T1000 (cell line): ENCODE data around the gene AOPEP.
"Not testable (repeated sequence)": the region's sequence is repeated elsewhere in the genome, so short reads cannot be mapped to it uniquely, and the experiment has no call there.

Experiments used
- DNase-seq: peaks from one replicate; lab custom pipeline; 2025; ENCODE audit warnings: mixed read lengths; lab: John Stamatoyannopoulos, UW

AOPEP gene

DNA sequence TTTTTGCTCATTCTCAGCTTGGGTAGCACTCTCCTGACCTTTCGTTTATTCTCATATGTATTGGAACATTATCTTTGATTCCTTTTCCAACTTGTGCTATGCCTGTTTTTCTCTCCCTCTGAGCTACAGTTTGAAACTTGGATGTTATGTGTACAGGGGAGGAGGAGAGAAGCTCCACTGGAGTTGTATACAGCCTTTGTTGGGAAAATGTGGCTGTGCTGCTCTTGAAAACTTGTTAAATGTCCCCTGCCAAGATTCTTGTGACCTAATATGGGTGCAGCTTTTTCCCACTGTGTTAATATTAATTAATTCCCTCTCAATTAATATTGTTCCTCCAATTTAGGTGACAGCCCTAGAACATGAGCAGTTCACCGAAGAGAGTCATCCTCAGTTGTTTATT lies 235.4 kb downstream of the AOPEP start:
- no peak for DNase-seq

DNA sequence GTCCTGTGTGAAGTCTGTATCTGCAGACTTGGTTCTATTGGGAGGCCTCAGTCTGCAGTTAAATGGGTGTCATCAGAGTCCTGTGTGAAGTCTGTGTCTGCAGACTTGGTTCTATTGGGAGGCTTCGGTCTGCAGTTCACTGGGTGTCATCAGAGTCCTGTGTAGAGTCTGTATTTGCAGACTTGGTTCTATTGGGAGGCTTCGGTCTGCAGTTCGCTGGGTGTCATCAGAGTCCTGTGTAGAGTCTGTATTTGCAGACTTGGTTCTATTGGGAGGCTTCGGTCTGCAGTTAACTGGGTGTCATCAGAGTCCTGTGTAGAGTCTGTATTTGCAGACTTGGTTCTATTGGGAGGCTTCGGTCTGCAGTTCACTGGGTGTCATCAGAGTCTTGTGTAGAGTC lies 239.1 kb downstream of the AOPEP start:
- not testable (repeated sequence) for DNase-seq

DNA sequence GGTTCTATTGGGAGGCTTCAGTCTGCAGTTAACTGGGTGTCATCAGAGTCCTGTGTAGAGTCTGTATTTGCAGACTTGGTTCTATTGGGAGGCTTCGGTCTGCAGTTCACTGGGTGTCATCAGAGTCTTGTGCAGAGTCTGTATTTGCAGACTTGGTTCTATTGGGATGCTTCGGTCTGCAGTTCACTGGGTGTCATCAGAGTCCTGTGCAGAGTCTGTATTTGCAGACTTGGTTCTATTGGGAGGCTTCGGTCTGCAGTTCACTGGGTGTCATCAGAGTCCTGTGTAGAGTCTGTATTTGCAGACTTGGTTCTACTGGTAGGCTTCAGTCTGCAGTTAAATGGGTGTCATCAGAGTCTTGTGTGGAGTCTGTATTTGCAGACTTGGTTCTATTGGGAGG lies 239.5 kb downstream of the AOPEP start:
- not testable (repeated sequence) for DNase-seq

DNA sequence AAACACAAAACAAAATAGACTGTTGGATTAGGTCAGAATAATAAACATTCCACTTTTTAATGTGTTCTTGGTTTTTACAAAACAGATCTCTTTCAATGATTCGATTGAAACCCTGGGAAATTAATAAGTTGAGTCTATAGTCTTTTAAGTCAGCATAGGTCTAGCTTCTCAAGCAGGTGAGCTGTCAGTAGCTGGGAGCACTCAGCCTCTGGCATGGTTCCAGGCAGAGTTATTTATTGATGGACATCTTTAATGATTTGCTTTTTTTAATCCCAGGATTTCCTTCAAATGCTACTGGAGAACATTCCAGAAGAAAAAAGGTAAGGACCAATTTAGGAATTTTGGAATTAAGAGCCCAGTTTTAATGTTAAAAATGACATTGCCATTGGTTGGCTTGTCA lies 241.0 kb downstream of the AOPEP start:
- DNase-seq: no peak

DNA sequence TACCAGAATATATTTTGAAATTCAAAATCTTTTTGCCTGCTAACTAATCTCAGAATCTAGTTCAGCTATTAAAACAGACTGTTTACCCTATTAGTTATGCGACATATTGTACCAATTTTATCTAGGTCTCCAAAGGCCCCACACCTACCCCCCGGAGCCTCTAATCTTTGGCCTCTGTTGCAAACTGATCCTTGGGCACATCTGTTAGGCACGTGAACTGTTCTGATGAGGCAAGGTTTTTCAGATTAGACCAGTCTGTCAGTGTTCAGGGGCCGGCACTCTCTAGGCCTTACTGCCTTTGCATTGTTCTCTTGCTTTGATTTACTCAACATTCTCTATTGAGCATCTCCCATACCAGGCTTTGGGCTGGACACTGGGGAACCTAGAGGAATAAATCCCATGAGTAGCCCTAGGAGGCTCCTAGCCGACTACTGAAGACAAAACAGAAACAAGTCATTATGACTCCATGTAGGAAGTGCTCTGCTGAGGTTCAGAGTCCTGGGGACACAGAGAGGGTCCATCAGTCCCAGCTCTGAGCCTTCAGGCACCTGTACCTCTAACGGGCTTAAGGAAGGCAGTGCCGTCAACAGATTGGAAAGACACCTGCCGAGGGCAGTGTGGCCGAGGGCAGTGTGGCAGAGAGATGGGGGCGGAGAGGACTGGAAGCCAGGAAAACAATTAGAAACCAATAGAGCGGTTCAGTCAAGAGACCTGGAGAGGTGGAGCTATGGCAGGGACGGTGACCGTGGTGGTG lies 245.1 kb downstream of the AOPEP start:
- DNase-seq: no peak

DNA sequence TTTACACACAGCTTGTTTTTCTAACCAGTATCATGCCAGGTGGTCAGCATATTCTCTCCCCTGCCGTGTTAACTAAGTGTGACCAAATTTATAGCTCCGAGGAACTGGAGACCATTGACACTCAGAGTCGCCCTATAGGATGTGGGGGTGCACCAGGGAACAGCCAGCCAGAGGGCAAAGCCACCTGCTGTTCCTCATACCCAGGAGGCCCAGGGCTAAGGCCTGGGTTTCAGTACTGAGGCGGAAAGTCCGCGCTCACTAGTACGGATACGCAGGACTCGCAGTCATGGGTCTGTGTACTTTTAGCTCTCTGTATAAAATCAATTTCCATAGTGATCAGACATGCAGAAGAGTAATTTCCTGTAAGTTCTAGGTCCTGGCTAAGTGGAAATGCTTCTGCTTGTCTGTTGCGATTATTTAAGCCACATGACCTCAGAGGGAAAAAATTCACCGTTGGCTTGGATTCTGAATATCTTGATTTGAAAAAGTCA lies 247.0 kb downstream of the AOPEP start:
- DNase-seq: no peak

DNA sequence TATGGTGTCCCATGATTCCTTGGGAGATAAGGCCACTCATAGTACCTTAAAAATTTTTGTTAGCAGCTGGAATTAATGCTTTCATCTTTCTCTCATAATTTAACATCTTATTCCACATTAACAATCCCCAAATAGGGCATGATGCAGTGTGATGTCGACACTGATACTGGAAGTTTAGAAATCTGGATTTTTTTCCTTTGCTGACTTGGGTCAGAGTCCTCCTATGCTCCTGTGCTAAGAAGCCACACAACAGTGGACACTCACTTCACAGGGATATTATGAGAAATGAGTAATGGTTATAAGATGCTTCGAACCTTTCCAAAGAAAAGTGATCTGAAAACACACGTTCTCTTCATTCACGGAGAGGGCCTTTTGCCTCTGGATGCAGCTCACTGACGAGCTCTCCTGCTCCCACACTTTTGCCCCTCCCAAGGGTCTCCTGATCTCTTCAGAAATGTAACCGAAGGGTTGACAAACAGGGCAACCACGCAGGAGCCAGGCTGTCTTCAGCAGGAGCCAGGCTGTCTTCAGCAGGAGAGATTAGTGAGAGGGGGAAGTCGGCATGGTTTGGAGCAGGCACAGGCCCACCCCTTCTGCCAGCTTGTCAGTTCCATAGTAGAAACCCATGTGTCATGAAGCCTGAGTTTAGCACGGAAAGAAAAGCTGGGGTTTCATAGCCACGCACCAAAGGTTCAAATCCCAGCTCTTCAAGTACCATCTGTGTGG lies 247.8 kb downstream of the AOPEP start:
- DNase-seq: no peak

DNA sequence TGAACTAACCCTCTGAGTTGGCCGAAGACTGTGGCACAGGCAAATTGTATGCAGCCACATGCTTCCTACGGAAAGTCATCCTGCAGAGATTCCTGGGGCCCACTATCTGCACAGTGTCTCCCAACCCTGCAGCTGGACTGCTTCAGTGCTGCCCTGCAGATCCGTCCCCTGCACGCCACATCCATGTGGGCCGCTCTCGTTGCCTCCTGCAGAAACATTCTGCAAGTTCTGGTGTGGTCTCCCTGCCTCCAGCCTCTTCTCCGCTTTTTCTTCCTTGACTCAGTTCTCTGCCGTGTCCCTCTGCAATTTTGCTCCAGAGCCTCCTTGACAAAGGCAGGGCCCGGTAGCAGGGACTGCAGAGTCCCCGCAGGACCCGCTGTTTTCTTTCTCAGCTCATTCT lies 249.0 kb downstream of the AOPEP start:
- no peak for DNase-seq

DNA sequence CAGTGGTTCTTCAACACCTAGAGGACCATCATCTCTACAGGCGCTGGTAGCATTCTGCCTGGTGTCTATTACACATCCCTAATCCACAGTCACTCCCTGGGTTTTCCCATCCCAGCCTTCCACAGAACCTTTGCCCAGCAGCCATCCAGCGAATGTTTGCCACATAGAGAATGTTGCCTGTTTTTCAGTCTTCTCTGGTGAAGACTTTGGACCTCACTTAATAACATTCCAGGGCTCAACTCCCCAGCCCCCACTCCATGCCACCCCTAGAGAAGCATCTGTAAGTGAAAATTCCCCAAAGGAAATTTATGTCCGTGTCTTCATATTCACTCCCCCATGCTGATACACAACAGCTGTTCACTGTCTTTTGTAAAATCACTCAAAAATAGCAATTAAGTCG lies 249.6 kb downstream of the AOPEP start:
- DNase-seq: no peak

DNA sequence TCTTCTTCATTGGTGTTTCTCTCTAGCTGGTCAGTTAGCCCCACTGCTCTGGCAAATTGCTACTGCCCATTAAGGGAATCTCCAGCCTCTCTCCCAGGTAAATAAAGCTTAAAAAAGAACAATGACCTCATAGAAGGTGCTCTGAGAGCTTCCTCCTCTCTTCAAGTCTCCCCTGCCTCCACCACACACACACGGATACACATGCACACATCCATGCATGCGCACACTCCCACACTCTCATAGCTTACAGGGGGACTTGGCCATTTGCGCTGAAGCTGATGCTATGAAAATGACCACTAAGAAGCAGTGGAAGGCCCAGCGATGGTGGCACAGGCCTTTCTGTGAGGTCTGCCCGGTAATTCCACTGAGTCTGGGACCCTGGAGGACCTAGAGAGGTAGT lies 250.9 kb downstream of the AOPEP start:
- no peak for DNase-seq

DNA sequence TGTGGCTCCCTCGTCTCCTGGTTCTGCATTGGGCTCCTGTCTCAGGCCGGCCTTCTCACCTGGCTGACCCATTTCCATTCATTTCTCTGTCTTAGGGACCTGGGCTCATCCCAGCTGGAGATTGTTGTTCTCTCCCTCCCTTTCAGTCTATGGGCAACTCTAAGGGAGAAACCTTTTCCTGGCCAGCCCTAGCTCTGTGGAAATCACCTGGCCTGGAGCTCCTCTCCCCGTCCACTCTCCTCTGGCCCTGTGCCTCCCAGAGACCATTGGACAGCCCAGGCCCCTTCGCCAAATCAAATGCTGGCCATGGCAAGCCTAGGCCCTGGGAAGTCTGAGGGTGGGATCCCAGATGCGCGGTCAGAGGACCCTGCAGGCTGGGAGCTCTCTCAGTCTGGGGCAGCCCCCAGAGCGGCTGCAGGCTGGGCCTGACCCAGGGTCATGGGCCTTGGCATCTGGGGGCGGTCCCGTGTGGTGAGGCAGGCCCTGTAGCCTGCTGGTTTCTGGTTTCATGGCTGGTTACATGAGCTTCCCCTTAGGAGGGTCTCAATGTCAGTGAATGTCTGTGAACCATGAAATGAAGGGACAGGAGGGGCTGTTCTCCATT lies 253.5 kb downstream of the AOPEP start:
- no peak for DNase-seq

DNA sequence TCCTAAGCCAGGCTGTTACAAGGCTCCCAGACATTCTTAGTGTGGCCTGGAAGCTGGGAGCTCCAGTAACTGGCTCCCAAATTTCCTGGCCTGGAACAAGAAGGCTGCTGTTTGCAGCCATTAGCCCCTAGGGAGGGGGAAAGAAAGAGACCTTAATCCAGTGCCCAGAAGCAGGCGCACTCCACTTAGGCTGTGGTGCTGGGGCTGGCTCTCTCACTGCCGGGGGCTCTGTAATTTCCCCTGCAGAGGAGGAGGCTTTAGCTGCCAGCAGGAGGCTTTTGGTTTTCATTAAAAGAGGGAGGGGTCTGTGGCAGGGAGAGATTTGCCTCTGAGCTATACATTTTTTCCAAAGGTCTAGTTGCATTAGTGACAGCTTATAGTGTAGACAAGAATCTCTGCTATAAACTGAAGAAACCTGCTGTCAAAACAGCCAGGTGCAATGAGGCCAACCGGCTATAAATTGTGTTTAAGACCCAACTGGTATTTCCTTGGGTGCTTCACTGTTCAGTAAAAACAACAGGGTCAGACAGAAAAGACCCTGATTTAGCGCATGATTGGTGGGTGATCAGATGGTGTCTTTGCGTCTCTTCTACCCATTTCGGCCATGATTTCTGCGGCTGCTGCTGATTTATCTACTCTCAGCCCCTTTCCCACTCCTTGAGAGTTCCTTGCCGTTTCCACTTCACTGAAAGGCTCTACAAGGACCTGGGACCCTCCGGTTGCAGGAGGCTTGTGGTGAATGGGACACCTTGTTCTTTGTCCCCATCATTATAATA lies 254.6 kb downstream of the AOPEP start:
- DNase-seq: no peak

DNA sequence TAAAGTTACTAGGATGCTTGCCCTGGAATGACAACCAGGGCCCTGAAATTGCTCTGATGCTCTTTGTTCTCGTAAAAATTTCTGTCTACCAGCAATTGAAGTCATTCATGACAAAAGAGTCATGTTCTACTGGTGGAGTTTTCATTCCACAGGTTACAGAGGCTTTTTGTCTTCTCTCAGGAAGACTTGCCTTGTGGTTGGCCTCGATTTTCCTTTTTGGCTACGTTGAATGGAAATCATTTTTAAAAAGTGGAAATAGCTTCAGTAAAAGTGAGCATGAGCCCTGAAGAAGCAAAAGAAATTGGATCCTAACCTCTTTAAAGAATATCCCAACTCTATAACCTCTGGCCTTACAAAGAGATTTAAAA lies 255.2 kb downstream of the AOPEP start:
- no peak for DNase-seq

DNA sequence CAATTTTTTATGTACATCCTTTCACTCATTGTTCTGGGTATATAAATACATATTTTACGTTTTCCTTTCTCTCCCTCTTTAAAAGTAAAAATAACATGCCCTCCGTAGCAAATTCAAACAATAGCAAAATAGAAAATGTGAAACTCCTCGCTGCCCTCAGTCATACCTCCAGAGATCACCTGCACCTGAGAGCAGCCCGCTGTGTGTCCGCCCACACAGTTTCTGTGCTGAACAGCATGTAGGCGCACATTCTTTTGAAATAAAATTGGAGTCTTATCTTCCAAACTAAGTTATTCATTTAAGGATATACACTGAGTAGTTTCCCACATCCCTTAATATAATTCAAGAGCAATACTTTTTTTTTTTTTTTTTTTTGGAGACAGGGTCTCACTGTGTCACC lies 255.7 kb downstream of the AOPEP start:
- no peak for DNase-seq

DNA sequence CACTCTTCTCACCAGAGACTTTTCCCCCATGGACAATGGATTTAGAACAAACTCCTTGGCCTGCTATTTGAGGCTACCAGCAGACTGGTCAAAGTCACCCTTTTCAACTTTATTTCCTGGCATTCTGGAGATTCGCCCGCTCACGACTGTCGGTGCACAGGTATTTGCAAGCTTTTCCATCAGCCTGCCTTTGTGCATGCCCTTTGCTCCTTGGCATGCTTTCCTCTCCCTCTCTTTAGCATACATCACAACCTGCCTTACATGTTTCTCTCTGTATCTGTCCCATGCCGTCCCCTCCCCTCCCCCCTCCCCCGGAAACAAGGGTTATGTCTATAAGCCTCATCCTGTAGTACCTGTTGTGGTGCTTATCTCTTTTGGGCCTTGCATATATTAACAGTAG lies 257.1 kb downstream of the AOPEP start:
- no peak for DNase-seq

DNA sequence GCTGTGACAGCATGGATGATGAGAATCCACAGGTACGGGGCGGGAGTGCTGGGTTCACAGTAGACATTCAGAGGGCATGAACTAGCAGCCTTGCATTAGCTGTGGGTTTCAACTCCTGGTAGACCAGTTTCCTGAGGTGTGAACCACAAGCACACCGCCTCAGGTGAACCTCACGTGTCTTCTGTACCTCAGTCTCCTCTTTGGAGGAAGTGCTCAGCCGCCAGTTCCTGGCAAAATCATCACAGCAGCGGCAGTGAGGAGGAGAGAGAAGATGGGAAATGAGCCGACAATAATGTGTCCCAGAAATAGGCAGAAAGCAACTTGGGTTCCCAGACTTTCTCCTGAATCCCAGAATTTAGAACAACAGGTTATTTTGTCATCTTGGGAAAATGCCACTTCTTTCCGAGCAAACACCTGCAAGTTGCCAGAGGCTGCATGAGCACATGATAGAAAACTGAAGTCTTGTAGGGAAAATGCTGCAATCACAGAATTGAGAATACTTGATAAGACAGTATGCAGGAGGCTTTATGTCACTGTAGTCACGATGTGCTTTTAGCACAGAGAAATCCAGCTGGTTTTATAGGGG lies 258.5 kb downstream of the AOPEP start:
- DNase-seq: no peak

DNA sequence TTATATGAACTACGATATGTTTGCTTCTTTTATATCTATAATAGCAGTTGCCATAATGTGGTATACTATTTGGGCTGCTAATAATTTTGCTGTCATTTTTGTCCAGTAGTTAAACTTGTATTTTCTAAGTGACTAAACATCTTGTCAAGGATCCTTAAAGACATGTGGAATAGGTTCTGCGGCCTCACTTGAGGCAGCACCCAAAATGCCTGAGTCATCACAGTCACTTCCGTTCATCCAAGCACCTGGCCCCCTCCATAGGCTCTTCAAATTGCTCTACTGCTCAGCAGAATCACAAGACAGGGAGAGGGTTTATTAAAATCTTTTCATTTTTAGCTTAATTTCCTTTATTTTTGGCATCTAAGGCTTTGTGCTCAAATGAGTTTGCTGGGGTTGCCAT lies 259.1 kb downstream of the AOPEP start:
- DNase-seq: no peak

DNA sequence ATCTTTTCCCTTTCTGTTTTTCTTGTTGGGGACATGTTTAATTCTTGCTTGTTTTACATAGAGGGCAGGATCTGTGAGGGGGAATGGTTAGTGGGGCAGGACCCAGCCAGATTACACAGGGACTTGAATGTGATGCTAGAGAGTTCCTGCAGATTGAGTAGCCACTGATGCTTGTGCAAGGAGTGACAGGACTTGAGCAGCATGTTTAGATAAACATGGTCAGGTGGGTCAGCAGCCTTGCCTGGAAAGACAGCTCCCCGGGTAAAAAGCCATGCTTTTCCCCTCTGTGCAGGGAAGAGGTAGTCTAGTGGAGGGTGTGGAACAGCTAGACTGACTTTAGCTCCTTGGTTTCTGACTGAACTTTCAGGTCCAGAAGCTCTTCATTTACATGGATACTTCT lies 261.2 kb downstream of the AOPEP start:
- no peak for DNase-seq

DNA sequence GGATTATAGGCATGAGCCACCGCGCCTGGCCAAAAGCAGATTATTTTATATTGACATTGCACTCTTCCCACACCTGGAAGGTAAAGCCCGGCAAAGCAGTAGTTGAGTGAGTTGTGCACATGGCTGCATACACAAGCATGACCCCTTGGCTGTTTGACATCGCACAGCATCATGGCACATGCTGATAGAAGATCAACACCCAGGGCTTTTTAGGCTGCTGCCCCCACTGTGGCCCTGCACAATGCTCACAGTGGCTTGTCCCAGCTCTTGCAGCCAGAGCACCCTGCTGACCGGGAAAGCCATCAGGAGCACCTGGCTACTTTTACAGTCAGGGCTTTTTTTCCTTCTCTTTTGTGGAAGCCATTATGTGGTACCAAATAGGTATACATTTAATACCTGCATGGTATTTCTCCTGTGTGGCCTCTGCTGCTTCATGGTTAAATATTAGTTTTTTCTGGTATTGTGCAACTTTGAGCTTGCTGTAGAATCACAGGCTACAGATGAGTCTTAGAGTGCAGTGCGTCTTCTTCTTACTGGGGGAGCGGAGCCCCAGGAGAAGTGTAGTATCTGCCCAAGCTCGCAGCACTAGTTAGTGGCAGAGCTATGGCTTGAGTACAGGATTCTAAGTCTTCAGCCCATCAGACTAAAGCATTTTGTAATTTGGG lies 264.5 kb downstream of the AOPEP start:
- DNase-seq: no peak

DNA sequence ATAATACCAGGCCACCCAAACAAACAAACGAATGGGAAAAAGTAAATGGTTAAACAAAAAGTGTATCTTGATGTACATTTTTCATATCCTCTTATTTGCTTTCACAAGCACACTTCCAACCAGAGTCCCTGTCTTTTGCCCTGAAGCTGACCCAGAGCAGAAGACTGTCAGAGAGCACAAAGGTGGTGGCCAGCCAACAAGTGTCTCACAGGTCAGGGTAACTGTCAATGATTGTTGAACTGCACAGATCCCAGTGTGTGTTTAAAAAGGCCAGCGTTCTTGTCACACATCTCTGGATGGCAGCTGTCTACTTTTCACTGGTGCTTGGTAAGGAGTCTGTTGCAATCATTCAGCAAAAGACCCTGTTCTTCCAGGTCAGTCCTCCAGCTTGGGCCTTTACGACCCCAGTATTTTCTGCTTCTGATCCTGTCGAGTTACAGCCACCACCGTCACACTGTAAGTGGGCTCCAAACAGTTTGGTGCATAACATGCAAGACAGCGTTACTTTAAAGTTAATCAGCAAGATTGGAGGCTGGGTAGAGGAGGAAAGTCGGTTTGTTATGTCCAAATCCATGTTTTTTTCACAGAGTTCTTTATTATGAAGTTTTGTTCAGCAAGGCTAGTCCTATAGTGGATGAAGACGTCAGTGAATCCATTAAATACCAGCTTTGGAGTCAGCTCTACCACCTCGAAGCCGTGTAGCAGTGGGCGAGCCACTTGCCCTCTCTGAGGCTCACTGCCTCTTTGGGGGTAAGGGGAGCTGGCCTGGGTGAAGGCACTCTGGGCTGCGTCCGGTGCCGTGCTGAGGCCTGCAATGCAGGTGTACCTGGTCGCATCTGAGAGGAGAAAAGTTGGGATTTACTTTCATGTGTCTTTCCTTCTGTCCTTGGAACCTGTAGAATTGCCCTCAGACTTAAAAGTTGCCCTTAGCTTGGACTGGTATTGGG lies 265.7 kb downstream of the AOPEP start:
- DNase-seq: no peak
